IMR-90 (cell line): Measurements from ENCODE around the gene ABHD10. TPM values are rescaled to one million over a fixed set of nuclear protein-coding genes. Genes with fewer than 3 reads are reported as not detected.

Source experiments
- ATAC-seq: fragments of 200-7000 bp; cut with Tn5 transposase; 2 replicates; pipeline ENCODE4 v1.9.1; 2020; ENCODE audit warnings: low read depth, mild to moderate bottlenecking, moderate library complexity
- BruUV-seq: library from RNA; stranded (reverse); fragments of 400-500 nt; replicated peaks from 2 replicates; lab custom pipeline; 2021; lab: Mats Ljungman, UMichigan
- CTCF ChIA-PET: fragments of 300-600 bp; formaldehyde crosslinking; extraction: SDS; loops from one replicate; lab custom pipeline; 2021; ENCODE audit warnings: antibody characterized with exemption; lab: Yijun Ruan, JAX
- POLR2A ChIA-PET: fragments of 300-600 bp; sonication (Branson Sonifier 250); formaldehyde crosslinking; loops from one replicate; lab custom pipeline; 2022; ENCODE audit warnings: antibody characterized with exemption; ENCODE audit not compliant: unreplicated experiment; lab: Charles Lee
- DNase-seq: peaks from one replicate; pipeline ENCODE4 v3.0.0; 2013
- H2AFZ ChIP-seq: replicated peaks from 2 replicates; pipeline ENCODE3; 2013; ENCODE audit warnings: low read length, mild to moderate bottlenecking; ENCODE audit not compliant: poor library complexity
- H2AK5ac ChIP-seq: 2 replicates; pipeline ENCODE4 v1.6.1; 2013; ENCODE audit warnings: low read depth, low read length, inconsistent platforms
- H2AK9ac ChIP-seq: replicated peaks from 2 replicates; pipeline ENCODE3; 2013; ENCODE audit warnings: mild to moderate bottlenecking, low read depth, low read length, moderate library complexity; ENCODE audit not compliant: poor library complexity
- H2BK120ac ChIP-seq: 2 replicates; pipeline ENCODE4 v1.6.1; 2013; ENCODE audit warnings: low read depth, low read length, inconsistent platforms
- H2BK15ac ChIP-seq: 3 replicates; pipeline ENCODE4 v1.6.1; 2013; ENCODE audit warnings: low read depth, low read length, inconsistent platforms
- H2BK20ac ChIP-seq: 2 replicates; pipeline ENCODE4 v1.6.1; 2013; ENCODE audit warnings: low read depth, mild to moderate bottlenecking, inconsistent platforms, low read length, moderate library complexity
- H2BK5ac ChIP-seq: 2 replicates; pipeline ENCODE4 v1.6.1; 2013; ENCODE audit warnings: mild to moderate bottlenecking, low read depth, low read length, inconsistent platforms; ENCODE audit not compliant: poor library complexity, severe bottlenecking
- H3K14ac ChIP-seq: replicated peaks from 2 replicates; pipeline ENCODE4 v1.6.1; 2013; ENCODE audit warnings: low read depth, low read length, inconsistent platforms
- H3K18ac ChIP-seq: 2 replicates; pipeline ENCODE4 v1.6.1; 2013; ENCODE audit warnings: low read depth, low read length, control low read depth
- H3K23ac ChIP-seq: 2 replicates; pipeline ENCODE4 v1.6.1; 2013; ENCODE audit warnings: low read depth, low read length, inconsistent platforms
- H3K27ac ChIP-seq: 2 replicates; pipeline ENCODE4 v1.5.1; 2013; ENCODE audit warnings: mild to moderate bottlenecking, control low read depth, low read length; ENCODE audit not compliant: insufficient read depth
- H3K27me3 ChIP-seq: 2 replicates; pipeline ENCODE4 v1.6.1; 2013; ENCODE audit warnings: low read length; ENCODE audit not compliant: control insufficient read depth, insufficient read depth
- H3K36me3 ChIP-seq: 2 replicates; pipeline ENCODE4 v1.6.1; 2013; ENCODE audit warnings: low read length, mixed read lengths; ENCODE audit not compliant: control insufficient read depth, insufficient read depth
- H3K4ac ChIP-seq: 2 replicates; pipeline ENCODE4 v1.6.1; 2013; ENCODE audit warnings: low read depth, low read length, inconsistent platforms
- H3K4me1 ChIP-seq: 2 replicates; pipeline ENCODE4 v1.6.1; 2013; ENCODE audit warnings: low read length, mixed read lengths; ENCODE audit not compliant: control insufficient read depth, insufficient read depth
- H3K4me2 ChIP-seq: 2 replicates; pipeline ENCODE4 v1.6.1; 2013; ENCODE audit warnings: low read depth, mild to moderate bottlenecking, control low read depth, low read length, moderate library complexity
- H3K4me3 ChIP-seq: 2 replicates; pipeline ENCODE4 v1.5.1; 2013; ENCODE audit warnings: low read depth, mild to moderate bottlenecking, control low read depth, low read length, moderate library complexity; ENCODE audit not compliant: insufficient read depth
- H3K56ac ChIP-seq: 2 replicates; pipeline ENCODE4 v1.6.1; 2013; ENCODE audit warnings: low read length, inconsistent platforms; ENCODE audit not compliant: insufficient read depth; ENCODE audit errors: extremely low read depth
- H3K79me1 ChIP-seq, 2 experiments: 2 replicates each; pipeline ENCODE4 v1.6.1; 2013; ENCODE audit warnings: low read length in 2 of 2, inconsistent platforms in 1 of 2, low read depth in 1 of 2
- H3K9ac ChIP-seq: 2 replicates; pipeline ENCODE4 v1.6.1; 2013; ENCODE audit warnings: low read depth, low read length, control low read depth
- H3K9me1 ChIP-seq: 2 replicates; pipeline ENCODE4 v1.6.1; 2013; ENCODE audit warnings: low read length, inconsistent platforms; ENCODE audit not compliant: insufficient read depth
- H3K9me3 ChIP-seq: 2 replicates; pipeline ENCODE4 v1.6.1; 2013; ENCODE audit warnings: low read length; ENCODE audit not compliant: control insufficient read depth, insufficient read depth
- H4K20me1 ChIP-seq: 2 replicates; pipeline ENCODE4 v1.6.1; 2013; ENCODE audit warnings: low read length, inconsistent platforms; ENCODE audit not compliant: insufficient read depth
- H4K5ac ChIP-seq: 2 replicates; pipeline ENCODE4 v1.6.1; 2013; ENCODE audit warnings: mild to moderate bottlenecking, low read depth, low read length, control low read depth
- H4K8ac ChIP-seq, 2 experiments: 2 replicates each; pipeline ENCODE4 v1.6.1; 2013; ENCODE audit warnings: low read depth in 2 of 2, low read length in 2 of 2, control low read depth in 1 of 2, inconsistent platforms in 1 of 2
- H4K91ac ChIP-seq: 2 replicates; pipeline ENCODE4 v1.6.1; 2013; ENCODE audit warnings: low read depth, low read length, inconsistent platforms; ENCODE audit not compliant: insufficient read depth
- CEBPB ChIP-seq: IDR thresholded peaks from 2 replicates; pipeline ENCODE4 v1.6.1; 2012; ENCODE audit warnings: low read depth, low read length, improper control_type of control experiment
- MAFK ChIP-seq: IDR thresholded peaks from 2 replicates; pipeline ENCODE4 v1.6.1; 2012; ENCODE audit warnings: low read depth, low read length, improper control_type of control experiment
- WGBS, 2 experiments: methylation state at CpG; one replicate each; pipeline versions ENCODE4 v1.1.5 to v1.1.7; 2013; ENCODE audit warnings: missing lambda C conversion rate in 2 of 2; ENCODE audit not compliant: insufficient read length in 1 of 2; ENCODE audit errors: extremely low coverage in 2 of 2; 5-methylcytosine and 5-hydroxymethylcytosine counted together
- dilution Hi-C: fragments of 300-500 bp; cut with HindIII; formaldehyde crosslinking; loops from one replicate; pipeline ENCODE4 v1.14.3; 2018; ENCODE audit warnings: low sequenced_read_pairs; ENCODE audit not compliant: unreplicated experiment
- in situ Hi-C: fragments of 300-500 bp; cut with MboI; formaldehyde crosslinking; loops from 3 replicates; pipeline ENCODE4 v1.14.3; 2019; ENCODE audit warnings: low sequenced_read_pairs, inconsistent platforms, mixed read lengths
- intact Hi-C: fragments of 100-400 bp; cut with micrococcal nuclease; formaldehyde crosslinking; loops from 2 replicates; pipeline ENCODE4 v1.10.0; 2022
- polyA plus RNA-seq, 3 experiments: library from polyadenylated mRNA; depleted of rRNA; stranded (reverse); fragments of >200 nt; gene quantifications; 2 replicates each; pipeline ENCODE4 v1.2.3, GENCODE V29; 2012; ENCODE audit warnings: low replicate concordance in 1 of 3
- total RNA-seq: library from RNA; depleted of rRNA; stranded (reverse); fragments of >200 nt; gene quantifications from 2 replicates; pipeline ENCODE4 v1.2.3, GENCODE V29; 2012

Gene ABHD10
- total and polyA plus RNA-seq, 2 of the 4 experiments (the other 2 are of a cell fraction), result 24.7 to 57.2 TPM

DNA sequence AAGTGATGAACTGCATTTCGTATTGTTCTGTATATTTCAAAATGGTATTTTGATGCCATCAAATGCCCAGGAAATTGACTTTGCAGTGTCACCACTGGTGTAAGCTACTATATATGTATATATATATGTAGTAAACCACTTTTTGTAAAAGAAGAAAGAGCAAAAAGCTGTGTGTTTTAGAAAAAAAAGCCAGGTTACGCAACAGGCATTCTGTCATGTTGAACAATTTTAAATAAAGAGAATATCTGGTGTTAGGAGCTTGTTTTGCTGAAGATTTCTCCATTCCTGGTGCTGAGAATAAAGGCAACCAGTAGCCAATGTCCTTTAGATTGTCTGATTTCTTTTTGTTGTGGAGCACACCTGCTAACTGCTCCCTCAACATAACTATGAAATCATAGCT is 3.7 kb upstream of the ABHD10 start:
- peaks cover 2% of the 10 kb centered on the region for H3K36me3 ChIP-seq
- no peak overlapping the region for H3K4ac ChIP-seq
- H2AFZ ChIP-seq, result no peak overlapping the region
- in situ Hi-C loops, result no loop called here
- H3K4me1 ChIP-seq, result no peaks in the 10 kb centered on the region
- H3K9me1 ChIP-seq, result no peaks in the 10 kb centered on the region
- no peaks in the 10 kb centered on the region for H4K20me1 ChIP-seq
- no peak overlapping the region for H3K9ac ChIP-seq
- dilution Hi-C loops, result no loop called here
- no peaks in the 10 kb centered on the region for H3K27me3 ChIP-seq
- TF ChIP-seq CEBPB, result peak; percentile 85
- TF ChIP-seq MAFK, result no peak
- DNase-seq, result no peak
- H3K23ac ChIP-seq, result no peak overlapping the region
- H3K4me3 ChIP-seq, result no peak overlapping the region
- H3K4me2 ChIP-seq, result no peak overlapping the region
- H4K8ac ChIP-seq, result no peak overlapping the region
- no peak overlapping the region for H2BK120ac ChIP-seq
- no peak overlapping the region for H3K18ac ChIP-seq
- H3K14ac ChIP-seq, result no peak overlapping the region
- no peak overlapping the region for H3K27ac ChIP-seq
- no TSS peak for BruUV-seq
- H3K79me1 ChIP-seq, result peaks cover 5 to 9% of the 10 kb centered on the region in 2 experiments; a peak in 3 of 4 replicates
- CTCF ChIA-PET, result interaction anchor here (0.6 kb wide), 1 partner anchor 1424 kb away, joined by 4 read pairs; no protein-coding TSS in a partner anchor
- no peak overlapping the region for H2BK20ac ChIP-seq
- no peak overlapping the region for H4K91ac ChIP-seq
- H3K56ac ChIP-seq, result no peak overlapping the region
- H2BK15ac ChIP-seq, result no peak overlapping the region
- H3K9me3 ChIP-seq, result no peaks in the 10 kb centered on the region
- H2BK5ac ChIP-seq, result no peak overlapping the region
- 90% methylated on average over 2 of the region's 2 CpGs; no CpG with 5 or more reads in 1 of the 2 experiments for WGBS, 2 experiments
- no peak for ATAC-seq
- intact Hi-C loops, result no loop called here
- no peak overlapping the region for H4K5ac ChIP-seq
- H2AK9ac ChIP-seq, result no peak overlapping the region
- no peak overlapping the region for H2AK5ac ChIP-seq
- POLR2A ChIA-PET, result no interaction called here
